Measurements from ENCODE around the gene FAM107B.

Gene FAM107B

DNA sequence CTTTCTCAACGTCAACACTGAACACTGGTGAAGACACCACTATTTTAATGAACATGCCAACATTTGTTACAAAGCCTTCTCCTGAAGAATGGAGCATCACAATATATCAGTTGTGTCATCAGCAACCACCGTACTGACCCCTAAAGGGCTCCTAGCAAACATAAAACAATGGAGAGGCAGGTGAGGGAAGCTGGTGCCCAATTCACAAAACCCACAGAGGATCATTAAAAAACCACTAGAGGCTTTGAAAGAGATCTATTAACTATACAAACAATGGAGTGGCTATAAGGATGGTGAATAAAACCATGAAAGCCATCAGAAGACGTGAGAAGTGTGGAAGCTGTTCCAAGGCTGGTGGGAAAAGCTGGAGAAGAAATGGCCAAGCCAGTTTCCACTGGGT is 150.8 kb downstream of the FAM107B start:
- H3K4me3 ChIP-seq (ENCODE audit: low read depth, low read length): no peak overlapping the region
- TF ChIP-seq CTCF (IDR thresholded peaks at IDR 0.05; ENCODE audit: low read depth, low read length): no peak

GRCh38 chr10:14621037-14621436 is 153.7 kb downstream of the FAM107B start:
- TF ChIP-seq CTCF (IDR thresholded peaks at IDR 0.05; ENCODE audit: low read depth, low read length): no peak
- H3K4me3 ChIP-seq (ENCODE audit: low read depth, low read length): no peak overlapping the region

DNA sequence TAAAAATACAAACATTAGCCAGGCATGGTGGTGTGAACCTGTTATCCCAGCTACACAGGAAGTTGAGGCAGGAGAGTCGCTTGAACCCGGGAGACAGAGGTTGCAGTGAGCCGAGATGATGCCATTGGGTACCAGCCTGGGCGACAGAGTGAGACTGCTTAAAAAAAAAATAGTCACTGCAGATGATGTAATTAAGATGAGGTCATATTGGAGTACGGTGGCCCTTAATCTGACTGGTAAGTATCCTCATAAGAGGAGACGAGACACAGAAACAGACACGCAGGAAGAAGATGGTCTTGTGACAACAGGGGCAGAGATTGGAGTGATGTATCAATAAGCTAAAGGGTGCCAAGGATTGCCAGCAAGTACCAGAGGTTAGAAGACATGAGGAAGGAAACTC is 156.0 kb downstream of the FAM107B start:
- TF ChIP-seq CTCF (IDR thresholded peaks at IDR 0.05; ENCODE audit: low read depth, low read length): no peak
- H3K4me3 ChIP-seq (ENCODE audit: low read depth, low read length): no peak overlapping the region

DNA sequence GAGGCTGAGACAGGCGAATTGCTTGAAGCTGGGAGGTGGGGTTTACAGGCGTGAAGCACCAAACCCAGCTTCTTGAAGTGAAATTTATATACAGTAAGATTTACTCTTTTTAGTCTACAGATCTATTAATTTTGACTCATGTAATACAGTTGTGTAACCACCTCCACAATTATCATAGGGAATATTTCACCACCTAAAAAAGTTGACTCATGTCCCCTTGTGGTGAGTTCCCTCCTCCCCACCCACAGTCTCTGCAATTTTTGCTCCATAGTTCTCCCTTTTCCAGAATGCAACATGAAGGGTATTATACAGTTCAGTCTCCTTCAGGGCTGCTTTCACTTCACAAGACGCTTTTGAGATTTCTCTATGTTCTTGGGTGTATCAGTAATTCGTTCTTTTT is 156.8 kb downstream of the FAM107B start:
- TF ChIP-seq CTCF (IDR thresholded peaks at IDR 0.05; ENCODE audit: low read depth, low read length): no peak
- no peak overlapping the region for H3K4me3 ChIP-seq (ENCODE audit: low read depth, low read length)

GRCh38 chr10:14616955-14617730 is 157.6 kb downstream of the FAM107B start:
- TF ChIP-seq CTCF (IDR thresholded peaks at IDR 0.05; ENCODE audit: low read depth, low read length): no peak
- H3K4me3 ChIP-seq (ENCODE audit: low read depth, low read length): no peak overlapping the region

GRCh38 chr10:14616465-14616864 is 158.2 kb downstream of the FAM107B start:
- no peak for TF ChIP-seq CTCF (IDR thresholded peaks at IDR 0.05; ENCODE audit: low read depth, low read length)
- no peak overlapping the region for H3K4me3 ChIP-seq (ENCODE audit: low read depth, low read length)

GRCh38 chr10:14613588-14613920 is 161.1 kb downstream of the FAM107B start:
- H3K4me3 ChIP-seq (ENCODE audit: low read depth, low read length): no peak overlapping the region
- no peak for TF ChIP-seq CTCF (IDR thresholded peaks at IDR 0.05; ENCODE audit: low read depth, low read length)

All from WI38 (cell line).